SK-N-SH (cell line): ENCODE data around the gene CPAMD8. TPM values are rescaled to one million over a fixed set of nuclear protein-coding genes. Genes with fewer than 3 reads are reported as not detected.

Experiments
- CTCF ChIA-PET: fragments of 300-600, 350-600 bp; formaldehyde crosslinking; extraction: SDS; loops from one replicate; lab custom pipeline; 2021; lab: Yijun Ruan, JAX
- POLR2A ChIA-PET: fragments of 350-600 bp; sonication (Branson Sonifier 250); formaldehyde crosslinking; extraction: SDS; loops from one replicate; lab custom pipeline; 2020; ENCODE audit warnings: antibody characterized with exemption, inconsistent platforms; lab: Yijun Ruan, JAX
- DNase-seq: peaks from one replicate; pipeline ENCODE4 v3.0.0; 2012
- H2AFZ ChIP-seq: fragments of 200-600 bp; sonication (generic); 2 replicates; pipeline ENCODE4 v1.8.1; 2016; ENCODE audit warnings: antibody characterized with exemption, mild to moderate bottlenecking, low read depth
- H3F3A ChIP-seq: fragments of 200-600 bp; sonication (generic); replicated peaks from 2 replicates; pipeline ENCODE3; 2016; ENCODE audit warnings: antibody characterized with exemption, mild to moderate bottlenecking; ENCODE audit not compliant: insufficient read depth
- H3K27ac ChIP-seq, 2 experiments: fragments of 200-500 bp in 1 of 2; fragments of 200-600 bp in 1 of 2; sonication (Bioruptor generic) in 1 of 2; sonication (generic), shearing (Covaris generic) in 1 of 2; 2 replicates each; pipeline versions ENCODE4 v1.5.1 to v1.6.1; 2014 to 2016; ENCODE audit warnings: low read depth in 2 of 2, inconsistent platforms in 1 of 2, low read length in 1 of 2, mild to moderate bottlenecking in 1 of 2, mixed read lengths in 1 of 2
- H3K27me3 ChIP-seq: fragments of 200-600 bp; sonication (generic), shearing (Covaris generic); 2 replicates; pipeline ENCODE4 v1.6.1; 2016; ENCODE audit warnings: mixed run types; ENCODE audit not compliant: insufficient read depth
- H3K36me3 ChIP-seq, 2 experiments: fragments of 200-500 bp in 1 of 2; fragments of 200-600 bp in 1 of 2; sonication (Bioruptor generic) in 1 of 2; sonication (generic) in 1 of 2; replicated peaks in 1 of 2; 2 replicates each; pipeline versions ENCODE3 to v1.5.1; 2014 to 2016; ENCODE audit warnings: low read length in 1 of 2, mild to moderate bottlenecking in 1 of 2; ENCODE audit not compliant: insufficient read depth in 2 of 2, control insufficient read depth in 1 of 2
- H3K4me1 ChIP-seq, 2 experiments: fragments of 200-500 bp in 1 of 2; fragments of 200-600 bp in 1 of 2; sonication (Bioruptor generic) in 1 of 2; sonication (generic), shearing (Covaris generic) in 1 of 2; 2 replicates each; pipeline versions ENCODE4 v1.5.1 to v1.6.1; 2014 to 2016; ENCODE audit warnings: low read depth in 1 of 2, low read length in 1 of 2, mixed run types in 1 of 2; ENCODE audit not compliant: insufficient read depth in 2 of 2, control insufficient read depth in 1 of 2
- H3K4me2 ChIP-seq: fragments of 200-600 bp; sonication (generic), shearing (Covaris generic); 2 replicates; pipeline ENCODE4 v1.6.1; 2017; ENCODE audit warnings: mixed run types
- H3K4me3 ChIP-seq, 2 experiments: fragments of 200-500 bp in 1 of 2; fragments of 200-600 bp in 1 of 2; sonication (Bioruptor generic) in 1 of 2; sonication (generic), shearing (Covaris generic) in 1 of 2; 2 replicates each; pipeline versions ENCODE4 v1.5.1 to v1.8.1; 2014 to 2016; ENCODE audit warnings: low read depth in 2 of 2, inconsistent platforms in 1 of 2, low read length in 1 of 2, mild to moderate bottlenecking in 1 of 2, mixed read lengths in 1 of 2, moderate library complexity in 1 of 2
- H3K79me2 ChIP-seq: fragments of 200-600 bp; sonication (generic); 2 replicates; pipeline ENCODE4 v1.8.1; 2017; ENCODE audit warnings: mild to moderate bottlenecking; ENCODE audit not compliant: insufficient read depth
- H3K9ac ChIP-seq: fragments of 200-600 bp; sonication (generic); 2 replicates; pipeline ENCODE4 v1.6.1; 2017; ENCODE audit warnings: mixed run types
- H3K9me2 ChIP-seq: fragments of 200-600 bp; sonication (generic); 2 replicates; pipeline ENCODE4 v1.6.1; 2017; ENCODE audit warnings: mixed run types
- H3K9me3 ChIP-seq: fragments of 200-600 bp; sonication (generic); 2 replicates; pipeline ENCODE4 v1.6.1; 2017; ENCODE audit warnings: mixed run types, mild to moderate bottlenecking, moderate library complexity
- H4K20me1 ChIP-seq: fragments of 200-600 bp; sonication (generic); 2 replicates; pipeline ENCODE4 v1.6.1; 2017; ENCODE audit warnings: mild to moderate bottlenecking, mixed run types; ENCODE audit not compliant: insufficient read depth
- GATA2 ChIP-seq: sonication (generic); formaldehyde crosslinking; IDR thresholded peaks from 2 replicates; pipeline ENCODE4 v1.5.0; 2020; ENCODE audit warnings: mild to moderate bottlenecking, missing genetic modification reagents
- MAX ChIP-seq: IDR thresholded peaks from 2 replicates; pipeline ENCODE4 v1.4.0; 2012; ENCODE audit warnings: low read depth
- RCOR1 ChIP-seq: fragments of 150-350 bp; IDR thresholded peaks from 2 replicates; pipeline ENCODE4 v1.6.1; 2017; ENCODE audit warnings: antibody characterized with exemption, low read length
- TAF1 ChIP-seq: IDR thresholded peaks from 2 replicates; pipeline ENCODE4 v1.6.1; 2012; ENCODE audit warnings: low read depth, mild to moderate bottlenecking, low read length, moderate library complexity, borderline replicate concordance
- USF2 ChIP-seq: fragments of 150-350 bp; IDR thresholded peaks from 2 replicates; pipeline ENCODE4 v1.6.1; 2017; ENCODE audit warnings: antibody characterized with exemption, low read length, low read depth, borderline replicate concordance
- WGBS: methylation state at CpG from one replicate; pipeline ENCODE4 v1.1.6; 2017; ENCODE audit warnings: low lambda C conversion rate; 5-methylcytosine and 5-hydroxymethylcytosine counted together
- polyA plus RNA-seq, 3 experiments: library from polyadenylated mRNA; depleted of rRNA; stranded (reverse); fragments of >200 nt; gene quantifications; 2 replicates each; pipeline ENCODE4 v1.2.3, GENCODE V29; 2012
- small RNA-seq, 7 experiments: library from RNA; depleted of rRNA; stranded (forward); fragments of <200 nt; gene quantifications; one replicate each; pipeline ENCODE3, GENCODE V24; 2012

Gene CPAMD8
- polyA plus RNA-seq, 1 of the 3 experiments (the other 2 are of a cell fraction): 1.2 TPM

GRCh38 chr19:16846901-16847300, 179.7 kb downstream of the CPAMD8 start:
- H3K27me3 ChIP-seq: no peaks in the 10 kb centered on the region
- ChIA-PET CTCF (no interaction called here), POLR2A (no interaction called here)
- no peak for DNase-seq
- no peak overlapping the region for H3K9ac ChIP-seq
- peaks cover 10% of the 10 kb centered on the region for H3F3A ChIP-seq
- peaks cover 28 to 50% of the 10 kb centered on the region in 2 experiments for H3K36me3 ChIP-seq
- H3K79me2 ChIP-seq: peaks cover 2% of the 10 kb centered on the region; the same call in 1 of the 2 replicates
- H3K4me1 ChIP-seq: peaks cover 0 to 11% of the 10 kb centered on the region in 2 experiments; a peak in 1 of 4 replicates
- H3K4me3 ChIP-seq: no peak overlapping the region
- H3K9me3 ChIP-seq: no peaks in the 10 kb centered on the region
- no peak overlapping the region for H3K4me2 ChIP-seq
- H4K20me1 ChIP-seq: 0 out of 2 replicates have a peak, but pooled peaks cover 8% of the 10 kb centered on the region
- TF ChIP-seq MAX: no peak
- TF ChIP-seq GATA2 (CRISPR knock-in tag): no peak
- TF ChIP-seq RCOR1: no peak
- TF ChIP-seq USF2: no peak
- TF ChIP-seq TAF1: no peak
- no peak overlapping the region for H3K27ac ChIP-seq
- no peaks in the 10 kb centered on the region for H3K9me2 ChIP-seq
- H2AFZ ChIP-seq: no peak overlapping the region
- WGBS: 100% methylated on average over 5 of the region's 16 CpGs

Small RNAs within 50 kb of the gene (small RNA-seq; reads per million reads assigned to genes)
- gene RN7SL823P (0 reads per million in 7 experiments), gene RN7SL835P (0 reads per million in 7 experiments)

Other genes starting within 250 kb of the CPAMD8 start
- 29.7 and 31.2 TPM in 2 replicates for gene SIN3B, start 197.4 kb downstream of the CPAMD8 start, polyA plus RNA-seq (2012; rRNA removed)
- not detected in 2 replicates for gene F2RL3, start 137.8 kb downstream of the CPAMD8 start, polyA plus RNA-seq (2012; rRNA removed)
- gene HAUS8, start 48.6 kb upstream of the CPAMD8 start, polyA plus RNA-seq (2012; rRNA removed): 7.4 and 9.6 TPM in 2 replicates
- 28.4 and 37.6 TPM in 2 replicates for gene MYO9B, start 49.0 kb upstream of the CPAMD8 start, polyA plus RNA-seq (2012; rRNA removed)
- 63.9 and 81.8 TPM in 2 replicates for gene USE1, start 188.5 kb upstream of the CPAMD8 start, polyA plus RNA-seq (2012; rRNA removed)
- gene OCEL1, start 199.4 kb upstream of the CPAMD8 start, polyA plus RNA-seq (2012; rRNA removed): 9.1 and 9.8 TPM in 2 replicates
- gene NR2F6, start 219.1 kb upstream of the CPAMD8 start, polyA plus RNA-seq (2012; rRNA removed): 31.7 and 37.3 TPM in 2 replicates
- 0.03 and 0.05 TPM in 2 replicates for gene USHBP1, start 237.9 kb upstream of the CPAMD8 start, polyA plus RNA-seq (2012; rRNA removed)
- gene BABAM1, start 240.6 kb upstream of the CPAMD8 start, polyA plus RNA-seq (2012; rRNA removed): 192 TPM in 2 replicates